Fibroblast of lung (primary cell): ENCODE results near the gene RNF148. TPM values are rescaled to one million over a fixed set of nuclear protein-coding genes. Genes with fewer than 3 reads are reported as not detected.
"Not testable (repeated sequence)": the region's sequence is repeated elsewhere in the genome, so short reads cannot be mapped to it uniquely, and the experiment has no call there.

Source experiments
- DNase-seq, 2 donors: peaks; one replicate each; pipeline versions ENCODE4 v3.0.0 to v3.0.0-alpha.2; 2010; ENCODE audit warnings: low read depth in 2 of 2
- H2AFZ ChIP-seq: 2 replicates; pipeline ENCODE4 v1.5.1; 2012; ENCODE audit warnings: low read length, control low read depth, inconsistent platforms
- H3K27ac ChIP-seq: 2 replicates; pipeline ENCODE4 v1.5.1; 2011; ENCODE audit warnings: low read length, control low read depth; ENCODE audit not compliant: insufficient read depth
- H3K27me3 ChIP-seq: 2 replicates; pipeline ENCODE4 v1.5.1; 2011; ENCODE audit warnings: mild to moderate bottlenecking, low read length; ENCODE audit not compliant: control insufficient read depth, insufficient read depth
- H3K36me3 ChIP-seq: 2 replicates; pipeline ENCODE4 v1.5.1; 2011; ENCODE audit warnings: low read length; ENCODE audit not compliant: control insufficient read depth, insufficient read depth
- H3K4me1 ChIP-seq: 2 replicates; pipeline ENCODE4 v1.5.1; 2011; ENCODE audit warnings: low read length; ENCODE audit not compliant: control insufficient read depth, insufficient read depth; ENCODE audit errors: extremely low read depth
- H3K4me2 ChIP-seq: 2 replicates; pipeline ENCODE4 v1.5.1; 2011; ENCODE audit warnings: low read length, control low read depth; ENCODE audit not compliant: insufficient read depth; ENCODE audit errors: extremely low read depth
- H3K4me3 ChIP-seq, 4 experiments: fragments of 200-600 bp in 1 of 4; sonication (generic) in 1 of 4; replicated peaks in 1 of 4; 2 replicates each; pipeline ENCODE4 v1.5.1; 2011 to 2016; ENCODE audit warnings: low read length in 4 of 4, low read depth in 3 of 4, mild to moderate bottlenecking in 3 of 4, control low read depth in 2 of 4, inconsistent platforms in 1 of 4, mixed read lengths in 1 of 4; ENCODE audit not compliant: insufficient read depth in 1 of 4; ENCODE audit errors: control extremely low read depth in 1 of 4
- H3K79me2 ChIP-seq: 2 replicates; pipeline ENCODE4 v1.5.1; 2012; ENCODE audit warnings: mild to moderate bottlenecking, low read length, inconsistent platforms; ENCODE audit not compliant: control insufficient read depth, insufficient read depth
- H3K9ac ChIP-seq: 2 replicates; pipeline ENCODE4 v1.5.1; 2011; ENCODE audit warnings: mild to moderate bottlenecking, low read length, control low read depth; ENCODE audit not compliant: insufficient read depth
- H3K9me3 ChIP-seq: 2 replicates; pipeline ENCODE4 v1.5.1; 2012; ENCODE audit warnings: low read depth, low read length; ENCODE audit not compliant: control insufficient read depth, insufficient read depth
- H4K20me1 ChIP-seq: 2 replicates; pipeline ENCODE4 v1.5.1; 2011; ENCODE audit warnings: low read length; ENCODE audit not compliant: control insufficient read depth, insufficient read depth; ENCODE audit errors: extremely low read depth
- CTCF ChIP-seq, 2 donors: IDR thresholded peaks in 1 of 2; conservative IDR thresholded peaks in 1 of 2; 1 replicate in 1 of 2; 2 replicates in 1 of 2; pipeline ENCODE4 v1.5.1; 2011 to 2012; ENCODE audit warnings: low read length in 2 of 2, control low read depth in 1 of 2, inconsistent platforms in 1 of 2, low read depth in 1 of 2, mild to moderate bottlenecking in 1 of 2
- EZH2 ChIP-seq: IDR thresholded peaks from 2 replicates; pipeline ENCODE4 v1.5.1; 2012; ENCODE audit warnings: low read length, control low read depth, mild to moderate bottlenecking; ENCODE audit errors: missing control alignments
- polyA plus RNA-seq, 2 donors: library from polyadenylated mRNA; depleted of rRNA in 1 of 2; stranded (reverse) in 1 of 2; unstranded in 1 of 2; fragments of >200 nt; gene quantifications; 2 replicates each; pipeline ENCODE4 v1.2.1, GENCODE V29; 2011 to 2012; ENCODE audit warnings: missing spikeins in 1 of 2
- total RNA-seq: library from RNA; depleted of rRNA; stranded (reverse); fragments of >200 nt; gene quantifications from 2 replicates; pipeline ENCODE4 v1.2.1, GENCODE V29; 2014

RNF148 gene
- total and polyA plus RNA-seq, 2 donors (not counting 1 experiment from before 2014, with no cell fraction given) = 0.09 to 0.83 TPM

- H3K4me2 ChIP-seq = no peak overlapping the region
- no peak overlapping the region for H3K9ac ChIP-seq
- H3K27ac ChIP-seq = no peak overlapping the region
- H3K4me3 ChIP-seq = no peak overlapping the region
- DNase-seq = no peak
- H3K79me2 ChIP-seq = no peaks in the 10 kb centered on the region
- no peaks in the 10 kb centered on the region for H3K4me1 ChIP-seq
- TF ChIP-seq CTCF (conservative IDR thresholded peaks at IDR 0.05 in 1 of 2, IDR thresholded peaks at IDR 0.05 in 1 of 2; ENCODE audit: low read depth in 1 of 2, low read length in 2 of 2) = no peak
- TF ChIP-seq EZH2 = no peak
- H4K20me1 ChIP-seq = no peaks in the 10 kb centered on the region
- H3K36me3 ChIP-seq = no peaks in the 10 kb centered on the region
- no peaks in the 10 kb centered on the region for H3K9me3 ChIP-seq
- no peak overlapping the region for H2AFZ ChIP-seq
- H3K27me3 ChIP-seq = no peaks in the 10 kb centered on the region
These were observed 16.3 kb downstream of the RNF148 start for GRCh38 chr7:122686360-122686878.

- no peaks in the 10 kb centered on the region for H4K20me1 ChIP-seq
- no peak overlapping the region for H3K9ac ChIP-seq
- no peak for DNase-seq
- no peaks in the 10 kb centered on the region for H3K4me1 ChIP-seq
- no peaks in the 10 kb centered on the region for H3K9me3 ChIP-seq
- H3K27ac ChIP-seq = no peak overlapping the region
- H2AFZ ChIP-seq = no peak overlapping the region
- H3K79me2 ChIP-seq = no peaks in the 10 kb centered on the region
- H3K27me3 ChIP-seq = no peaks in the 10 kb centered on the region
- TF ChIP-seq CTCF (conservative IDR thresholded peaks at IDR 0.05 in 1 of 2, IDR thresholded peaks at IDR 0.05 in 1 of 2; ENCODE audit: low read depth in 1 of 2, low read length in 2 of 2) = no peak
- TF ChIP-seq EZH2 = no peak
- H3K4me3 ChIP-seq = no peak overlapping the region
- no peaks in the 10 kb centered on the region for H3K36me3 ChIP-seq
- H3K4me2 ChIP-seq = no peak overlapping the region
These were observed 18.2 kb downstream of the RNF148 start for GRCh38 chr7:122684504-122684903.

- no peaks in the 10 kb centered on the region for H3K79me2 ChIP-seq
- no peak overlapping the region for H3K4me3 ChIP-seq
- no peak overlapping the region for H3K9ac ChIP-seq
- no peaks in the 10 kb centered on the region for H3K36me3 ChIP-seq
- no peaks in the 10 kb centered on the region for H3K4me1 ChIP-seq
- TF ChIP-seq CTCF (conservative IDR thresholded peaks at IDR 0.05 in 1 of 2, IDR thresholded peaks at IDR 0.05 in 1 of 2; ENCODE audit: low read depth in 1 of 2, low read length in 2 of 2) = no peak
- no peak for TF ChIP-seq EZH2
- no peaks in the 10 kb centered on the region for H3K9me3 ChIP-seq
- H3K27me3 ChIP-seq = no peaks in the 10 kb centered on the region
- H3K4me2 ChIP-seq = no peak overlapping the region
- no peaks in the 10 kb centered on the region for H4K20me1 ChIP-seq
- DNase-seq = no peak
- H2AFZ ChIP-seq = no peak overlapping the region
- H3K27ac ChIP-seq = no peak overlapping the region
These were observed 19.7 kb downstream of the RNF148 start for GRCh38 chr7:122682815-122683550.

- not testable (repeated sequence) for H3K36me3 ChIP-seq, H3K9ac ChIP-seq, H3K4me3 ChIP-seq, H3K27me3 ChIP-seq, H3K9me3 ChIP-seq, H2AFZ ChIP-seq, H3K4me2 ChIP-seq, DNase-seq, H3K79me2 ChIP-seq, H3K4me1 ChIP-seq, H3K27ac ChIP-seq, H4K20me1 ChIP-seq
These were observed 21.5 kb downstream of the RNF148 start for GRCh38 chr7:122681186-122681585.
